GM12891 (cell line): Measurements from ENCODE around the gene HNRNPLL.

Experiments
- PAX5 ChIP-seq: IDR thresholded peaks from 2 replicates; pipeline ENCODE4 v1.6.1; 2011; ENCODE audit warnings: low read length, moderate library complexity, mild to moderate bottlenecking; ENCODE audit not compliant: insufficient read depth, severe bottlenecking
- POLR2A ChIP-seq: IDR thresholded peaks from 2 replicates; pipeline ENCODE4 v1.6.1; 2011; ENCODE audit warnings: low read depth, low read length, control low read depth
- POLR2AphosphoS5 ChIP-seq: IDR thresholded peaks from 2 replicates; pipeline ENCODE4 v1.6.1; 2011; ENCODE audit warnings: low read depth, low read length, control low read depth
- TAF1 ChIP-seq: IDR thresholded peaks from 2 replicates; pipeline ENCODE4 v1.6.1; 2011; ENCODE audit warnings: low read depth, low read length, control low read depth

DNA sequence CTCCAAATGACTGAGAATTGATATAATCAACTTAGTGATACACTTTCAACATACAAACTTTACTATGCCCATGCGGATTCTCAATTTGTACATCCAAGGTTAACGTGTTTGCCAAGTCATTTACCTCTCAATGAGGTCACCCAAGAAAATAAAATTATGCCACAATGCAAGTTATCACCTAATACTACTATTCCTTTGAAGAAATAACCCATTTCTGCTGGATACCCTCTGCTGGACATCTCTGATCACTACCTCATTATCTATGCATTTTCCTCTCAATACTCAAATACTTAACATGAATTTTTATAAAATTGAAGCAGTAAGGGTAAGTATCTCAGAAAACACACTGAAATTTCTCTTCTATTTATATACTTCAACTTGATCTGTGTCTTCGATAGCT lies 12.7 kb downstream of the HNRNPLL start:
- TF ChIP-seq POLR2A (no peak), TAF1 (no peak), PAX5 (no peak), POLR2AphosphoS5 (no peak)
